Loucy (cell line): ENCODE results near the gene ANGPTL2.

Experiments used
- EZH2phosphoT487 ChIP-seq: fragments of 200-600 bp; IDR thresholded peaks from 2 replicates; pipeline ENCODE4 v1.6.1; 2018; ENCODE audit warnings: antibody characterized with exemption, mild to moderate bottlenecking, moderate library complexity, borderline replicate concordance
- TF ChIP-seq, protein P1 (sequence below): fragments of 200-600 bp; sonication (generic); conservative IDR thresholded peaks from 2 replicates; pipeline ENCODE4 v1.5.1; 2014; ENCODE audit warnings: mild to moderate bottlenecking, antibody characterized with exemption, low read length

GRCh38 chr9:127139071-127139731 lies 16.8 kb upstream of the ANGPTL2 start:
- TF ChIP-seq, protein P1, sequence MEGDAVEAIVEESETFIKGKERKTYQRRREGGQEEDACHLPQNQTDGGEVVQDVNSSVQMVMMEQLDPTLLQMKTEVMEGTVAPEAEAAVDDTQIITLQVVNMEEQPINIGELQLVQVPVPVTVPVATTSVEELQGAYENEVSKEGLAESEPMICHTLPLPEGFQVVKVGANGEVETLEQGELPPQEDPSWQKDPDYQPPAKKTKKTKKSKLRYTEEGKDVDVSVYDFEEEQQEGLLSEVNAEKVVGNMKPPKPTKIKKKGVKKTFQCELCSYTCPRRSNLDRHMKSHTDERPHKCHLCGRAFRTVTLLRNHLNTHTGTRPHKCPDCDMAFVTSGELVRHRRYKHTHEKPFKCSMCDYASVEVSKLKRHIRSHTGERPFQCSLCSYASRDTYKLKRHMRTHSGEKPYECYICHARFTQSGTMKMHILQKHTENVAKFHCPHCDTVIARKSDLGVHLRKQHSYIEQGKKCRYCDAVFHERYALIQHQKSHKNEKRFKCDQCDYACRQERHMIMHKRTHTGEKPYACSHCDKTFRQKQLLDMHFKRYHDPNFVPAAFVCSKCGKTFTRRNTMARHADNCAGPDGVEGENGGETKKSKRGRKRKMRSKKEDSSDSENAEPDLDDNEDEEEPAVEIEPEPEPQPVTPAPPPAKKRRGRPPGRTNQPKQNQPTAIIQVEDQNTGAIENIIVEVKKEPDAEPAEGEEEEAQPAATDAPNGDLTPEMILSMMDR: no peak
- no peak for TF ChIP-seq EZH2phosphoT487
